H1 (cell line): ENCODE results near the gene FRMD4A. TPM values are rescaled to one million over a fixed set of nuclear protein-coding genes. Genes with fewer than 3 reads are reported as not detected.

Experiments
- CREB1 ChIP-seq: IDR thresholded peaks from 2 replicates; pipeline ENCODE4 v1.6.1; 2012; ENCODE audit warnings: inconsistent platforms
- RFX5 ChIP-seq: IDR thresholded peaks from 2 replicates; pipeline ENCODE4 v1.6.1; 2011; ENCODE audit warnings: low read depth, low read length, improper control_type of control experiment, borderline replicate concordance
- RXRA ChIP-seq: IDR thresholded peaks from 2 replicates; pipeline ENCODE4 v1.6.1; 2011; ENCODE audit warnings: low read depth, mild to moderate bottlenecking, low read length, moderate library complexity; ENCODE audit not compliant: insufficient read depth
- TEAD4 ChIP-seq: IDR thresholded peaks from 2 replicates; pipeline ENCODE4 v1.6.1; 2012; ENCODE audit warnings: low read depth, low read length, inconsistent platforms, mixed read lengths
- polyA plus RNA-seq, 7 experiments: library from polyadenylated mRNA; depleted of rRNA in 3 of 7; stranded (reverse) in 5 of 7; unstranded in 2 of 7; fragments of >200 nt in 5 of 7; fragments of 200-250 nt in 2 of 7; gene quantifications; 1 replicate in 5 of 7; 2 replicates in 1 of 7; 4 replicates in 1 of 7; pipeline versions ENCODE4 v1.2.1 to v1.2.3, GENCODE V29; 2011 to 2013; ENCODE audit warnings: missing spikeins in 2 of 7, mixed read lengths in 2 of 7
- total RNA-seq: library from RNA; stranded (reverse); fragmentation: NEBNext Ultra II Directional; extraction: Animal tissue kit (Norgen Biotek cat#: 25700); gene quantifications from 2 replicates; pipeline ENCODE4 v1.2.1, GENCODE V29; 2021

FRMD4A gene
- total and polyA plus RNA-seq, 2 of the 8 experiments (the other 6 are each of a cell fraction or from before 2014, with no cell fraction given), result 38.6 to 39.6 TPM

GRCh38 chr10:13615650-13616300 is 714.9 kb downstream of the FRMD4A start (continued):
- TF ChIP-seq TEAD4, result no peak; the same call in 1 of the 2 replicates
- no peak for TF ChIP-seq CREB1
- no peak for TF ChIP-seq RFX5
- TF ChIP-seq RXRA, result no peak
- TF ChIP-seq, all 59 proteins: peak for 3
